Mononuclear cell (primary cell): ENCODE measurements around the gene TRIP13. TPM values are rescaled to one million over a fixed set of nuclear protein-coding genes. Genes with fewer than 3 reads are reported as not detected.
"Not testable (repeated sequence)": the region's sequence is repeated elsewhere in the genome, so short reads cannot be mapped to it uniquely, and the experiment has no call there.

Experiments used
- H3K27me3 ChIP-seq: 2 replicates; pipeline ENCODE4 v1.6.0; 2011; ENCODE audit warnings: low read length, control low read depth; ENCODE audit not compliant: insufficient read depth
- H3K4me1 ChIP-seq: 2 replicates; pipeline ENCODE4 v1.5.1; 2011; ENCODE audit warnings: mild to moderate bottlenecking, low read length, control low read depth; ENCODE audit not compliant: insufficient read depth
- H3K4me3 ChIP-seq: 2 replicates; pipeline ENCODE4 v1.5.1; 2011; ENCODE audit warnings: mild to moderate bottlenecking, low read length, moderate library complexity
- H3K9me3 ChIP-seq: 2 replicates; pipeline ENCODE4 v1.5.1; 2011; ENCODE audit warnings: low read depth, mild to moderate bottlenecking, control low read depth, low read length
- total RNA-seq: library from RNA; depleted of rRNA; stranded (reverse); fragments of >200 nt; gene quantifications from one replicate; pipeline ENCODE4 v1.2.3, GENCODE V29; 2012

The TRIP13 gene
- total RNA-seq, 1 donor: 0.21 TPM

DNA sequence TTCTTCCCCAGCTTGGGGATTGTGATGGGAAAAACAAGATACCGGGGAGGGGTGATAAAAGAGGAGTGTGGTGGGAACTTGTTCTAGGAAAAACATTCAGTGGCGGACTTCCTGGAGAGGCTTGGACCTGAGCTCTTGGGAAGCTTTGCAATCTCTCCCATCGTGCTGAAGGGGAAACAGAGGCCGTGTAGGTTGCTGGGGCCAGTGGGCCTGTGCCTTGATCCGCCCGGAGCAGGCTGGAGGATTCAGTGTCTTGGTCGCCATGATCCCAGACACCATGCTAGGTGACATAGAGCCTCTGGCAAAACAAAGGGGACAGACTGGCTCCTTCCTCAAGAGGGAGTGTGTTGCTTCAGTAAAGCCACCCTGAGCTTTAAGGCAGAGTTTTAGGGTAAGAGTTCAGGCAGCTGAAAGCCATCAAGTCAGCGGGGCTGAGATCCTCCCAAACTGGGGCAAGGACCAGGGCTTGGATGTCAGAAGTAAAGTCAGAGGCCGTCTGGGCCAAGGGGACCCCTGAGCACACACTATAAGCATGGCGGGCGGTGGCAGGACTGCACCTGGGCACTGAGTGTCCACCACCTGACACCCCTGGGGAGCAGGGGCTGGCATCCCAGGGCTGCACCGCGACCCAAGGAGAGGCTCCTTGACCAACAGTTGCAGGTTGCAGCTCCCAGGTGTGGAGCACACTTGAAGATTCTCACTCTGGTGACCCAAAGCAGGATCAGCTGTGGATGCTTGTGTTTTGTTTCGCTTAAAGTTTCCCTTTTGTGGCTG, 44.7 kb downstream of the TRIP13 start:
- H3K27me3 ChIP-seq: no peaks in the 10 kb centered on the region
- no peaks in the 10 kb centered on the region for H3K4me1 ChIP-seq
- no peak overlapping the region for H3K4me3 ChIP-seq
- no peaks in the 10 kb centered on the region for H3K9me3 ChIP-seq

DNA sequence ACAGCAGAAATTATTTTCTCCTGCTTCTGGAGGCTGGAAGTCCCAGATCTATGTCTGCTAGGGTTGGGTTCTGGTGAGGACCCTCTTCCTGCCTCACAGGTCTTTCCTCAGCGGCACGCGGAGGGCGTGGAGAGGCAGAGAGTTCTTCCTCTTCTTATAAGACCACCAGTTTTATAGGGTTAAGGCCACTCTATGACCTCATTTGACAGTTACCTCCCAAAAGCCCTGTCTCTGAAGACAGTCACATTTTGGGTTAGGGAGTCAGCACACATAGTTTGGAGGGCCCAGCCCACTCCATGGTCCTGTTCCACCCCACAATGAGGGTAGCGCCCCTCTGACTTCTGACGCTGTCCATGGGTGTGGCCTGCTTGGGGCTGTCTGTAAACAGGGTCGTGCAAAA, 46.7 kb downstream of the TRIP13 start:
- no peaks in the 10 kb centered on the region for H3K9me3 ChIP-seq
- no peak overlapping the region for H3K4me3 ChIP-seq
- H3K4me1 ChIP-seq: no peaks in the 10 kb centered on the region
- no peaks in the 10 kb centered on the region for H3K27me3 ChIP-seq

DNA sequence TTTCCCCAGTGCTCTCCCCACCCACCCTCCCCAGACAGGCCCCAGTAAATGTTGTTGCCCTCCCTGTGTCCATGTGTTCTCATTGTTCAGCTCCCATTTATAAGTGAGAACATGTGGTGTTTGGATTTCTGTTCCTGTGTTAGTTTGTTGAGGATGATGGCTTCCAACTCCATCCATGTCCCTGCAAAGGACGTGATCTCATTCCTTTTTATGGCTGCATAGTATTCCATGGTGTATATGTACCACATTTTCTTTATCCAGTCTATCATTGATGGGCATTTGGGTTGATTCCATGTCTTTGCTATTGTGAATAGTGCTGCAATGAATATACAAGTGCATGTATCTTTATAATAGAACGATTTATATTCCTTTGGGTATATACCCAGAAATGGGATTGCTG, 48.1 kb downstream of the TRIP13 start:
- H3K4me3 ChIP-seq, H3K9me3 ChIP-seq, H3K4me1 ChIP-seq, H3K27me3 ChIP-seq: not testable (repeated sequence)

DNA sequence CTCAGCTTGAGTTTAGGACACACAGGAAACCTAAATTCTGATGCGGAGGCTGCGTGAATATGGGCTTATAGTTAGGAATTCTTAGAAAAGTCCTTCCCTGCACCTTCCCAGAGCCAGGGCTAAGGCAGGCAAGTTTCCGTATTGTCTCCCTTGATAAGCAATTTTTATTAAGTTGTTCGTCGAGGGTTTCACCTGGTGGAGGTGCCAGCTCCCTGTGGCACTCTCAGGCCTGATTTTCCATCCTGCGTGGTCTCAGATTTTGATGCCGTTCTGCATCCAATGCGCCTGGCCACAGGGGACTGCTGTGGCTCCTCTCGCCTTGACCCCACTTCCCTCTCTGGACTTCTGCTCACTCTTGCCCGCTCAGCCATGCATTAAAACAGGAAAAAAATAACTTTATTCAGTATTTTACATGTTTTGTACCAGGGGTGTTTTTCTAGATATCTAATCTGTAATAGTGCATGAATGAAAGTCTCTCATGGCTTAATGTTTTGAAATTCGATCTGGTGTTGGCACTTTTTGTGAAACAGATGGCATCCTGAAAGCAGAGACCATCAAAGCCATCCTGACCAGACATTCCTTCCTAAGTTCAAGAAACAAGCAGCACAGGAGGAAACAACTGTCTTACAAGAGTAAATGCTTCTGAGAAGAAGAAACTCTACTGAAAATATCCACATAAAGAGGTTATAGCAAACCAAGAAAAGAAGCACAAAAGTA, 50.7 kb downstream of the TRIP13 start:
- Histone ChIP-seq H3K9me3 (no peaks in the 10 kb centered on the region), H3K27me3 (no peaks in the 10 kb centered on the region), H3K4me1 (no peaks in the 10 kb centered on the region), H3K4me3 (no peak overlapping the region)

DNA sequence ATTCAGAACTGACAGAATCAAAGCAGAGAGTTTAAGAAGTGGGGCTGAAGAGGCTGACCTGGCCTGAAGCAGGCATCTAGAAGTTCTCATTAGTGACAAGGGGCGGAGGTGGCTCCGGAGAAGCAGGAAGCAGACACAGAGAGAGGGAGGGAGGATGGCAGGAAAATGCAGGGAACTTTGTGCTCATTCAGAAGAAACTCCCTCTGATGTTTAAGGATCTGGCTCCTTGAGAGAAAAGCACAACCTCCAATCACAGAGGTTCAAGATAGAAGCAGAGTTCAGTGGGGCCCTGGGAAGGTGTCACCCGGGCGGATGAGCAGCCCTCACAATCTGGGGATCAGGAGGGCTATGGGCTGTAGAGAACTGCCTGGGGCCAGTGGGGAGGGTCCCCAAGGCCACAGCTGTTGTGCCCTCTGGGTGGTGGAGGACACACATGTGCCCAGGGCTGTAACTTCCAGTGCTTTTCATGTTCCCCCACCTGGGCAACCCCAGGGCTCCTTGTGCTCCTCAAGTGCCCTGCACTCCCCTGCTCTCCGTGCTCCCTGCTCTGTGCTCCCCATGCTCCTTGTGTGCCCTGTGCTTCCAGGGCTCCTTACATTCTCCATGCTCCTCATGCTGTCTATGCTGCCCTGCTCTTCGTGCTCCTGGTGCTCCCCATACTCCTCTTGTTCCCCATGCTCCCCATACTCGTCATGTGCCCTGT, 51.4 kb downstream of the TRIP13 start:
- Histone ChIP-seq H3K9me3 (no peaks in the 10 kb centered on the region), H3K4me1 (no peaks in the 10 kb centered on the region), H3K4me3 (no peak overlapping the region), H3K27me3 (no peaks in the 10 kb centered on the region)

DNA sequence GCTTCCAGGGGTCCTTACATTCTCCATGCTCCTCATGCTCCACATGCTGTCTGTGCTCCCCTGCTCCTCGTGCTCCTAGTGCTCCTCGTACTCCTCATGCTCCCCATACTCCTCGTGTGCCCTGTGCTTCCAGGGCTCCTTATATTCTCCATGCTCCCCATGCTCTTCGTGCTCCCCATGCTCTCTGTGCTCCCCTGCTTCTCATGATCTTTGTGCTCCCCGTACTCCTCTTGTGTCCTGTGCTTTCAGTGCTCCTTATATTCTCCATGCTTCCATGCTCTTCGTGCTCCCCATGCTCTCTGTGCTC, 51.9 kb downstream of the TRIP13 start:
- H3K4me1 ChIP-seq: no peaks in the 10 kb centered on the region
- H3K9me3 ChIP-seq: no peaks in the 10 kb centered on the region
- no peak overlapping the region for H3K4me3 ChIP-seq
- H3K27me3 ChIP-seq: no peaks in the 10 kb centered on the region

DNA sequence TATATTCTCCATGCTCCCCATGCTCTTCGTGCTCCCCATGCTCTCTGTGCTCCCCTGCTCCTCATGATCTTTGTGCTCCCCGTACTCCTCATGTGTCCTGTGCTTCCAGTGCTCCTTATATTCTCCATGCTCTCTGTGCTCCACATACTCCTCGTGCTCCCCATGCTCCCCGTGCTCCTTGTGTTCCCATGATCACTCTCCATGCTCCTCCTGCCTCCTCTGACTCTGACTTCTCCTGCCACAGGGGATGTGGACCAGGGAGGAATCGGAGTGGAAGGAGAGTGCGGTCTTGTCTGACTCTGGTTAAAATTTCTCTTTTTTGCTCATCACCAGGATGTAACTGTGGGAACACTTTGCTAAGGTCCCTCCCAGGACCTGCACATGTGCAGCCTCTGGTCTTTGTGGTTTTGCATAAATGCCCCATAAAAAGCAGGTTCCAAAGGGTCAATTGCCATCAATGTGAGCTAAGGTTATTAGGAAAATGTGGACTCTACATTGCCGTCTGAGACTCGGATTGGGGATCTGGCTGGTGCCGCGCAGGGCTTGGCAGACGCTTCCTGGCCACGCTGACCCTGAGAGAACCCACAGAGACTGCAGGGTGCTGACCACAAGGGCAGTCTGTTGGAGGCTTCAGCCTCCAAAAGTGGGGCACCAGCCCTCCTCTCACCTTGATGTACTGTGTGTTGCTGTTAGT, 52.5 kb downstream of the TRIP13 start:
- Histone ChIP-seq H3K9me3 (no peaks in the 10 kb centered on the region), H3K27me3 (no peaks in the 10 kb centered on the region), H3K4me3 (no peak overlapping the region), H3K4me1 (no peaks in the 10 kb centered on the region)

DNA sequence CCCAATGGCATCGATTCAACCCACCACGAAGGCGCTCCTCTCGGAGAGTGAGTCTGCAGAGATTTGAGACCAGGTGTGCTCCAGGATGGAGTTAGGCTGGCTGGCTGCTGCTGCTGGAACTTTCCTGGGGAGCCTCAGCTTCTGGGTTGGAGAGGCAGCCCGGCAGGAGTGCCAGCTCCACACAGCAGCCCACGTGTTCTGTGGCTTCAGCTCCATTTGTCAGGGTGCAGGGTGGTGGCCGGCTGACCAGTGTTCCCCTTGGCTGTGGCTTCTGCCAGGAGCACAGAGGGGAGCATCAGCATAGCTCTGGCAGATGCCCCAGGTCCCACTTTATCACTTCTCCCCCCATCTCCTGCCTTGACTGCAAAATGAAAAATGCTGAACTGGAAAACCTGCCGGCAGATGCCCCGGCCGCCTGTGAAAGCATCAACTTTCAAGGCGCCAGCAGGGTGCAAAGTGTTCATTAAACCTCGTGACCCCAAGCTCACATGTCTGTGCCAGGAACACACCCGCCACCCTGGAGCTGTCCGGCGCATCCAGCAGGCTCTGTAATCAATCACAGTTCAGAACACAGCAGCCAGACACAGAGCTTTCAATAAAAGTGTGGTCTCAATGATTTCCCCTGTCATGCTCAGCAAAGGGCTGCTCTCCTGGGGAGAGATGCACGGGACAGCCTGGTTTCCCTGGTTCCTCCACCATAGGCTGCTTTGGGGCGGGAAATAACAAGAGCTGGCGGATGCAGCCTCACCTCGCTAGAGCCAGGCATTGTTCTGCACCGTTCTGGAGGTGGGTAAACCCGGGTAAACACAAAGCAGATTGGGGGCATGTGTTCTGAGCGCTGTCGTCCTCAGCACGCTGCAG, 53.2 kb downstream of the TRIP13 start:
- no peaks in the 10 kb centered on the region for H3K27me3 ChIP-seq
- no peaks in the 10 kb centered on the region for H3K9me3 ChIP-seq
- H3K4me3 ChIP-seq: no peak overlapping the region
- no peaks in the 10 kb centered on the region for H3K4me1 ChIP-seq

DNA sequence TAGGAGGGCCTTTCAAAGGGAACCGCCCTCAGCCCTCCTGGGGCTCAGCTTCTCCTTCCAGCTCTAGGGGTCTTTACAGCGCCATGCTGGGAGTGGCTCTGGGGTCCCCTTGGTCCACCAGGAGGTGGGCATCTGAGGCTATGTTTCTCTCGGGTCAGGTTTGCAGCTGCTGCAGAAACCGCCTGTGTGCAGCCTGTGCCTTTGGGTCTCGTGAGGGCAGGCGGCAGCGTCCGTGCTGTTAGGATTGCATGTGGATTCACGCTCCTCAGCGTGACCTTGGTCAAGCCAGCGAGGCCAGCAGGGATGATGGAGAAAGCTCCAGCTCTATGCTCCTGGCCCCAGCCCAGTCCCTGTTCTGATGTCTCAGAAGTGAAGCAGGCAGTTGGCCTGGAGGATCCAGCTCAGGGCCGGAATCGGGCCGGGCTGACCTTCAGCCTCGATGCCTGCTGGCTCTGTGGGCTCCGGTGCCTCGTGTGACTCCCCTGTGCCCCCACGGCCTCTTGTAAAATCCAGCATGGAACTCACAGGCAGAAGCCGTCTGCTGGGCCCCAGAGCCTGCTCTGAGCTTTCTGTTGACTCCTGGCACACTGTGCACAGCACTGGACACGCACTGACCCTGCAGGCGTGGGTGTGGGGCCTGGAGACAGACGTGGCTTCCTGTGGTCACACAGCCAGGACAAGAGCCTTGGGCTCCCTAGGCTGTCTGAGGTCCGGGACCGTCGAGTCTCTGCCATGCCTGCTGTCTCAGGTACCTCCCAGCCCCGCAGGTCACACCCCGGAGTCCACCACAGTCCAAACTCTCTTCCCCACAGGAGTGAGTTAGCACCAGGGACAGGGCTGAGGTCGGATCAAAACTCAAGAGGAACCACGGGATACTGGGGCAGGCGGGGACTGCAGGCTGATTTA, 54.3 kb downstream of the TRIP13 start:
- H3K4me1 ChIP-seq: no peaks in the 10 kb centered on the region
- H3K27me3 ChIP-seq: no peaks in the 10 kb centered on the region
- H3K9me3 ChIP-seq: no peaks in the 10 kb centered on the region
- no peak overlapping the region for H3K4me3 ChIP-seq

DNA sequence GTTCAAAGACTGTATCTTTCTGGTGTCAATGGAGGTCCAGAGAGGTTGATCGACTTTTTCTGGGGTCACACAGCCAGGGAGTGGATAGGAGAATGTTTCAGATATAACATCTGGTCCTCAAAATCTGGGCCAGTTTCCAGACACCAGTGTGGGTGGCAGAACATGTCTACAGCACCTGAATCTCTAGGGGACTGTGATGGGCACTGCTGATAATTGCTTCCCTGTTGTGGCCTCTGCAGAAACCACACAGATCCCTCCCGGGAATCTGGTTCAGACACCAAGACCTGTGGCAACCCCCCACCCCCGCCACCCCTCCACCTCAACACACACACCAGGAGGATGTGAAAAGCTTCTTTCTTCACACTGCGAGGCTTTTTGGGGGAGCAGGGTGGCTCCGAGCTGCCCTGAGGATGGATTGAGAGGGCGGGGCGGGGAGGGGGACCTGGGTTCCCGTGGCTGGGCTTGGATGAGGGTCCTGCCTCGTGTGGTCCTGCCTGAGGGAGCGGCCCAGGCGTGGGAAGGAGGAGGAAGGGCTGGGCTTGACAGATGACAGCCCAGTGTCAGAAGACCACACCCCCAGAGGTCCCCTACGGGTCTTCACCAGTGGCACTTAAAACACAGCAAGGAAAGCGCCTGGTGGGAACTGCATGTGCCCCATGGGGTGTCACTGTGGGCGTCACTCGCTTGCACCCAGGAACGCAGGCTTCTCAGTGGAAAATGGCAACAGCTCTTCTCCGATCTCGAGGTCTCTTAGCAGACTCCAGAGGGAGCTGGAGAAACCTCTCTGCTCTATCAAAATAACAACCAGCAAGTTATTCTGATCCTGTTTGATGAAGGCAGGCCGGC, 55.2 kb downstream of the TRIP13 start:
- H3K9me3 ChIP-seq: no peaks in the 10 kb centered on the region
- no peaks in the 10 kb centered on the region for H3K4me1 ChIP-seq
- H3K27me3 ChIP-seq: no peaks in the 10 kb centered on the region
- H3K4me3 ChIP-seq: no peak overlapping the region

DNA sequence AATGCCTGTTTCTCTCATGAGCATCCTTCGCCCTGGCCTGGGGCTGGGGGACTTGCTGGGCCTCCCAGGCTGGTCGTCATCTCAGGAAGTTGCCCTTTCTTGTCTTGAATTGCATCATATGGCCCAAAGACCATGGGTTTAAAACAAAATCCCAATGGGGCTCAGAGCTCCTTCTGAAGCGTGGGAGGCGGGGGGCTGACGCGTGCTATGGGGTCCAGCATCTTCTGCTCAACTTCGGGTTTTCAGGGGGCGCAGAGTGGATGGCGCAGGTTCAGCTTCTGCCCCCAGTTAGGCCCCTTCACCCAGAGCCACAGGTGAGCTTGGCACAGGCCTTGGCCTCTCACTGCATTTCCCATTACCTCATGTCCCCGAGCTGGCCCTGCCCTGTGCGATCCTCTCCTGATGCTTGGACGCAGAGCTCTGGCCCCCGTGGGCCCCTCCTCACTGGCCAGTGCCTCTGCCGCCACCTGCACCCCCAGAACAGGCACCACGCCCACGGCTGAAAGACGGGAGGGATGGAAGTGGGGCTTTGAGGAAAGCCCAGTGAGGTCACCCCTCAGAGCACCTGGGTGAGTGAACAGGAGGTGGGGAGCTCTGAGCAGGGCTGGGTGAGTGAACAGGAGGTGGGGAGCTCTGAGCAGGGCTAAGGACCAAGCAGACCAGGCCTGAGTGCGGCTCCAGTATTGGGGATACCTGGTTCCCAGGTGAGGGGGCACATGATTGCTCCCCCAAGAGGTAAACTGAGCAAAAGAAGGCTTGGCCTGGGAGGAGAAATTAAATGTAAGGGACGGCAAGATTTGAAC, 56.0 kb downstream of the TRIP13 start:
- Histone ChIP-seq H3K4me3 (no peak overlapping the region), H3K4me1 (no peaks in the 10 kb centered on the region), H3K9me3 (no peaks in the 10 kb centered on the region), H3K27me3 (no peaks in the 10 kb centered on the region)

DNA sequence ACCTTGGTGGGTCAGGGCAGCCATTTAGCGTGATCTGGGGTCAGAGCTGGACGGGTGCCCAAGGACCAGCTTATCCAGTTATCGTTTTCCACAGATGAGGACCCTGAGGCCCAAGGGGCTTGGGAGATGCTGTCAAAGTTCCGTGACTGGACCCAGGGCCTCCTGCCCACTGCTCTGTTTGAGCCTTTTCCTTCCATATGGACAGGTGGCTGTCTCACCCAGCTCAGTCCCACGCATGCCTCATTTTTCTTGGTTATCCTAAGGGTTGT, 56.5 kb downstream of the TRIP13 start:
- Histone ChIP-seq H3K4me3 (no peak overlapping the region), H3K4me1 (no peaks in the 10 kb centered on the region), H3K9me3 (no peaks in the 10 kb centered on the region), H3K27me3 (no peaks in the 10 kb centered on the region)
